HUES48 (cell line): ENCODE data around the gene CYBA.

Experiments used
- H3K27ac ChIP-seq: one replicate; pipeline ENCODE4 v1.7.0; 2013; ENCODE audit warnings: low read depth, low read length, inconsistent platforms
- H3K27me3 ChIP-seq: 2 replicates; pipeline ENCODE4 v1.6.1; 2013; ENCODE audit warnings: mild to moderate bottlenecking, low read length; ENCODE audit not compliant: control insufficient read depth, insufficient read depth
- H3K36me3 ChIP-seq: 2 replicates; pipeline ENCODE4 v1.6.1; 2013; ENCODE audit warnings: low read length; ENCODE audit not compliant: control insufficient read depth, insufficient read depth
- H3K4me1 ChIP-seq: 2 replicates; pipeline ENCODE4 v1.6.1; 2013; ENCODE audit warnings: mild to moderate bottlenecking, low read length; ENCODE audit not compliant: control insufficient read depth, insufficient read depth
- H3K4me3 ChIP-seq: 2 replicates; pipeline ENCODE4 v1.5.1; 2013; ENCODE audit warnings: mild to moderate bottlenecking, low read depth, low read length
- H3K9ac ChIP-seq: 2 replicates; pipeline ENCODE4 v1.6.1; 2013; ENCODE audit warnings: mild to moderate bottlenecking, low read depth, low read length, moderate library complexity
- H3K9me3 ChIP-seq: 2 replicates; pipeline ENCODE4 v1.6.1; 2013; ENCODE audit warnings: low read length; ENCODE audit not compliant: control insufficient read depth, insufficient read depth

The CYBA gene

DNA sequence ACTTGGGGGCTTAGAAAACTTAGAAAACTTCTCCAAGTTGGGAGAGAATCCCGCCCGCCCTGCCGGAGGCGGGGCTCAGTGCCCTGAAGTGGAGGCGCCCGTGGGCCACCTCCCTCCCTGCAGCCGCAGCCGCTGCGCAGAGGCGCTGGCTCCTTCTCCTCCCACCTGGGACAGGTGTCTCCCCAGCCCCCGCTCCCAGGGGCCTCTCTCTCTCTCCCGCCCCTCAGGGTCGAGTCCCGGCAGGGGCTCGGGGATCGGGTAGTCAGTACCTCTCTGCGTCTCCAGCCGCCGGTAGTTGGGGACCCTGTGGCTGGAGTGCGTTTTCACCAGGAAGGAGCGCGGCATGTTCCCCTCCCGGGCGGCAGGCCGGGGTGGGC lies 35.2 kb upstream of the CYBA start:
- H3K4me1 ChIP-seq, result peaks cover 24% of the 10 kb centered on the region
- 0 out of 2 replicates have a peak overlapping the region, but pooled peaks have one; percentile 30 for H3K9ac ChIP-seq
- H3K27me3 ChIP-seq, result peaks cover 25% of the 10 kb centered on the region
- no peak overlapping the region for H3K27ac ChIP-seq
- H3K4me3 ChIP-seq, result peak overlapping the region; percentile 87
- no peaks in the 10 kb centered on the region for H3K9me3 ChIP-seq
- no peaks in the 10 kb centered on the region for H3K36me3 ChIP-seq

DNA sequence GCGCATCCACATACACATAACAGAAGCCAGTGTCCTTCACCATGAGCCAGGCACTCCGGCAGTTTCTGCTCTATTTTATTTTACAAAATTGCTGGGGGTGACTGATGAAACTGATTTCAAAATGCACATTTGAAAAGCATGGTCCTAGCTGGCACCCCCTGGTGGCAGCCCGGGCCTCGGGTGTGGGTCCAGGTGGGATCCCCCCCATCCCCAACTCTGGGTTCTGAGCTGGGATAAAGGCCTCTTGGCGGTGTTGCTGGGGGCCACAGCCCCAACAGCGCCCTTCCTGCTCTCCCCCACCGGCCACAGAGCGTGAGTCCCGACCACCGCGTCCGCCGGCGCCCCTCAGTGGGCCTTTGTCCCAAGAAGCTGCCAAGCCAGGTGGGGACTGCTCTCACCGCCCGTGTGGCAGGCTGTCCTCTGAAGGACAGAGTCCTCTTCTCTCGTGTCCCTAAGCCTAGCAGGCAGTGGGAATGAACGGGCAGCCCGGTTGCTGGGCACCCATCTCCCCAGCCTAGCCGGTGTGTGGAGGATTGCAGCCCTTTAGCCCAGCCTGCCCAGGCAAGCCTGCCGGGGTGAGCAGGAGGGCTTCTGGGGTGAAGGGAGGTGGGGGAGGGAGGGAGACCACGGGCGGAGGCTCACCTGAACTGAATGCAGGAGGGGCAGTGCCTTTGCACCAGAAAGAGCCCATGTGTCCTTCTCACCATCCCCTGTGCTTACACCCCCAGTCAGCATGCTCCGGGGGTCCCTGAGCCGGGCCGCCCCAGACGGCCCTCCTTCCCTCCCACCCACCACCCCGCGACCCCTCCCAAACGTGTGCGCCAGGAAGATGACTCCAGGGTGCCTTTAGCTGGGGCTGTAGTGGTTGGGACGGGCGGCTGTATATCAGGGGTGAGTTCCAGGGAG lies 34.6 kb upstream of the CYBA start:
- Histone ChIP-seq H3K4me3 (peak overlapping the region; percentile 87), H3K9ac (no peak overlapping the region), H3K36me3 (no peaks in the 10 kb centered on the region), H3K27ac (no peak overlapping the region), H3K27me3 (peaks cover 25% of the 10 kb centered on the region), H3K4me1 (peaks cover 24% of the 10 kb centered on the region), H3K9me3 (no peaks in the 10 kb centered on the region)

GRCh38 chr16:88684569-88685155 lies 33.8 kb upstream of the CYBA start:
- Histone ChIP-seq H3K9ac (no peak overlapping the region), H3K27ac (no peak overlapping the region), H3K4me3 (peak overlapping the region; percentile 87), H3K4me1 (peaks cover 24% of the 10 kb centered on the region), H3K36me3 (no peaks in the 10 kb centered on the region), H3K9me3 (no peaks in the 10 kb centered on the region), H3K27me3 (peaks cover 25% of the 10 kb centered on the region)

DNA sequence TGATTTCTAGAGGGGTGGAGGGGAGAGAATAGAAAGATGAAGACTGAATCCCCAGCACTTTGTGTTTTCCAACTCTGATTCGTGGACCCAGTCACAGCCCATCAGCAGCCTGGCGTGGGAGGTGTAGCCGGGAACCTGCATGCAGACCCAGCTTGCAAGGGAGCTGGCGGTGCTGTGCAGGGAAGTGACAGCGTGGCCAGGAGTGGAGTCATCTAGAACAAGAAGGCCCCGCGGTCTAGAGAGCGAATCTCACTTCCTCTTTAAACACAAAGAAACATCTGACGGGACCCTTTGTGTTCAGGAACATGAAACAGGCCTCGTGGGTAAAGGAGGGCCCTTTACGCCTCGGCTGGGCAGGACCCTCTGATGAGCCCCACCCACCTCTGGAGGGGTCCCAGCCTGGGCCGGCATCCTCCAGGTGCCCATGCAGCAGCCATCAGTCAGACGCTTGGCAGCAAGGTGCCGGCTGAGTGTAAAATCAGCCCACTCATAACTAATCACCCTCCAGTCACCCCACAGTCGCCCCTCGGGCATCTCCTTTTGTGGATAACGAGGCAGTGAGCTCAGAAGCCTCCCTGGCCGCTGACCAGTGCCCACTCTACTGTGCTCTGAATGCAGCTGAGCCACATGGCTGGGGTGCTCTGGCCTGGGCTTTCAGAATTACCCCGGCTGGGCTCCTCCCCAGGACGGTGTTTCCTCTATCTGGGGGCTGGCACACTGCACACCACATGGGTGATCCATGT lies 31.0 kb upstream of the CYBA start:
- Histone ChIP-seq H3K4me1 (peaks cover 14% of the 10 kb centered on the region), H3K36me3 (no peaks in the 10 kb centered on the region), H3K27ac (no peak overlapping the region), H3K4me3 (no peak overlapping the region), H3K27me3 (peaks cover 14% of the 10 kb centered on the region), H3K9me3 (no peaks in the 10 kb centered on the region), H3K9ac (no peak overlapping the region)

- H3K27ac ChIP-seq, result no peak overlapping the region
These were observed 30.3 kb upstream of the CYBA start for GRCh38 chr16:88681084-88681680.

GRCh38 chr16:88680554-88681083 lies 29.8 kb upstream of the CYBA start:
- Histone ChIP-seq H3K36me3 (no peaks in the 10 kb centered on the region), H3K4me3 (no peak overlapping the region), H3K4me1 (peaks cover 10% of the 10 kb centered on the region), H3K27ac (no peak overlapping the region), H3K9ac (no peak overlapping the region), H3K27me3 (peaks cover 9% of the 10 kb centered on the region; the same call in 1 of the 2 replicates), H3K9me3 (no peaks in the 10 kb centered on the region)

More at GRCh38 chr16:88681084-88681680, 30.3 kb upstream of the CYBA start:
- Histone ChIP-seq H3K36me3 (no peaks in the 10 kb centered on the region), H3K4me3 (no peak overlapping the region), H3K4me1 (peaks cover 10% of the 10 kb centered on the region), H3K9me3 (no peaks in the 10 kb centered on the region), H3K27me3 (peaks cover 9% of the 10 kb centered on the region; the same call in 1 of the 2 replicates), H3K9ac (no peak overlapping the region)

- Histone ChIP-seq H3K4me1 (no peaks in the 10 kb centered on the region), H3K27ac (no peak overlapping the region), H3K9ac (no peak overlapping the region), H3K27me3 (no peaks in the 10 kb centered on the region), H3K36me3 (no peaks in the 10 kb centered on the region), H3K9me3 (no peaks in the 10 kb centered on the region), H3K4me3 (no peak overlapping the region)
These were observed 27.5 kb upstream of the CYBA start for GRCh38 chr16:88678224-88678979.

- H3K4me1 ChIP-seq, result no peaks in the 10 kb centered on the region
- H3K9ac ChIP-seq, result no peak overlapping the region
- H3K9me3 ChIP-seq, result no peaks in the 10 kb centered on the region
- H3K27ac ChIP-seq, result no peak overlapping the region
- H3K36me3 ChIP-seq, result no peaks in the 10 kb centered on the region
- no peak overlapping the region for H3K4me3 ChIP-seq
- H3K27me3 ChIP-seq, result no peaks in the 10 kb centered on the region
These were observed 26.9 kb upstream of the CYBA start for GRCh38 chr16:88677721-88678120.

DNA sequence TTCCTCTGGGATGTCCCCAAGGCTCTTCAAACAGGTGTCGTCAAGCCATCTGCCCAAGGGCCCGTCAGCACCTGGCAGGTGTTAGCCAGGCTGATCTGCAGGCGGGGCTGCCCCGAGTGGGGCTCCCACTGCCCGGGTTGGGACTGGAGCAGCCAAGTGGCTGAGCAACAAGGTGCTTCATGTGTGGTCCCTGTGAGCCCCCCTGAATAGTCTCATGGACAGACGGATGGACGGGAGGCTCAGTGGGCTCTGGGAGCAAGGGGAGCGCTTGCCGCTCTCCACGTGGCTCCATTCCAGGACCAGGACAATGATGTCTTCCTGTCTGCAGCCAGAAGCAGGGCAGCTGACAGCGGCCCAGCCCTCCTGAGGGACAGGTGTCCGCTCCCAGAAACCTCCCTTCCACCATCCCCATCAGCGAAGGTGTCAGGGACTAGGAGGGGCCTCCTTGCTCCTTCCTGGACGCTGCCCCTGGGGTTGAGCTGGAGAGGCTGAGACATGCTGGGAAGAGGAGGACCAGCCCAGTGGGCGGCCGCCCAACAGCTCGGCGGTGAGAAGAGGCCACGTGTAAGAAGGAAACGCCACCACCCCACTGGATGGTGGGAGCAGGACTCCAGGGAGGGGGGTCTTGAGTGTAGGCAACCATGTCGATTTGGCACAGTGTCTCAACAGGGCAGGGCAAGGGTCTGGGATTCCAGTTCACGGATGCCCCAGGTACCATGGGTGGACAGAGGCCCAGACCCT lies 25.8 kb upstream of the CYBA start:
- Histone ChIP-seq H3K36me3 (no peaks in the 10 kb centered on the region), H3K27me3 (no peaks in the 10 kb centered on the region)

More for the DNA sequence above, 25.8 kb upstream of the CYBA start:
- Histone ChIP-seq H3K27ac (no peak overlapping the region), H3K4me3 (no peak overlapping the region), H3K9ac (no peak overlapping the region), H3K9me3 (no peaks in the 10 kb centered on the region), H3K4me1 (no peaks in the 10 kb centered on the region)
